GM12801 (cell line): ENCODE data around the gene PPP1CC.

ENCODE experiments used
- TF ChIP-seq, protein P1 (sequence below): IDR thresholded peaks from one replicate; pipeline ENCODE4 v1.5.1; 2011; ENCODE audit warnings: control low read depth; ENCODE audit not compliant: insufficient read length; ENCODE audit errors: extremely low read depth

The PPP1CC gene

DNA sequence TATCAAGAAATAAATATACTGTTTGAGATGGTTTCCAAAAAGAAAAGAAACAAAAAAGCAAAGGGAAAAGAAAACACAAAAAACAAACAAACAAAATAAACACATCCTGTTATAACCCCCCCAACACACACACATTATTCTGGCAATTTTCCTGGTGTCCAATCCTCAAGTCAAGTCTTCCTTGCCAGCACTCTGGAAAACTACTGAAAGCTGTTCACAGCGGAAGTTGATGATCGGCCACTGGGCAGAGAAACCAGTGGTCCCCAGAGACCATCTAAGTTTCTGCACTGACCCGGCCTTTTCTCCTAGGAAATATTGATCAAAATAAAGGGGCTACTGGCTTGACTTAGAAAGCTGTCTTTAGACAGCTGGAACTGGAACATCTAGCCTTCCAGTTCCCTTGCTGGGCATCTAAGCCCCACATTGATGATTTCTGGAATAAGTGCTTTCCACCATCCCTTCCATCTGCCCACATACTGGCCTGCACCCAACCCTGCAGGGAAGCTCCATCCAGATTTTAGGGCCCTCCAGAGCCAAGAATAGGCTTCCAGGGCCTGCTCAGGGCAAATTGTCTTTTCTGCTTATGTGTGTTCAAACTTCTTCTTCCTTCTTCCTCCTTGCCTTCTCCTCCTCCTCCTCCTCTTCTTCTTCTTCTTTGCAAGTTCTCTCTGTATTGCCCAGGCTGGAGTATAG lies 11.6 kb upstream of the PPP1CC start:
- TF ChIP-seq, protein P1, sequence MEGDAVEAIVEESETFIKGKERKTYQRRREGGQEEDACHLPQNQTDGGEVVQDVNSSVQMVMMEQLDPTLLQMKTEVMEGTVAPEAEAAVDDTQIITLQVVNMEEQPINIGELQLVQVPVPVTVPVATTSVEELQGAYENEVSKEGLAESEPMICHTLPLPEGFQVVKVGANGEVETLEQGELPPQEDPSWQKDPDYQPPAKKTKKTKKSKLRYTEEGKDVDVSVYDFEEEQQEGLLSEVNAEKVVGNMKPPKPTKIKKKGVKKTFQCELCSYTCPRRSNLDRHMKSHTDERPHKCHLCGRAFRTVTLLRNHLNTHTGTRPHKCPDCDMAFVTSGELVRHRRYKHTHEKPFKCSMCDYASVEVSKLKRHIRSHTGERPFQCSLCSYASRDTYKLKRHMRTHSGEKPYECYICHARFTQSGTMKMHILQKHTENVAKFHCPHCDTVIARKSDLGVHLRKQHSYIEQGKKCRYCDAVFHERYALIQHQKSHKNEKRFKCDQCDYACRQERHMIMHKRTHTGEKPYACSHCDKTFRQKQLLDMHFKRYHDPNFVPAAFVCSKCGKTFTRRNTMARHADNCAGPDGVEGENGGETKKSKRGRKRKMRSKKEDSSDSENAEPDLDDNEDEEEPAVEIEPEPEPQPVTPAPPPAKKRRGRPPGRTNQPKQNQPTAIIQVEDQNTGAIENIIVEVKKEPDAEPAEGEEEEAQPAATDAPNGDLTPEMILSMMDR = no peak

DNA sequence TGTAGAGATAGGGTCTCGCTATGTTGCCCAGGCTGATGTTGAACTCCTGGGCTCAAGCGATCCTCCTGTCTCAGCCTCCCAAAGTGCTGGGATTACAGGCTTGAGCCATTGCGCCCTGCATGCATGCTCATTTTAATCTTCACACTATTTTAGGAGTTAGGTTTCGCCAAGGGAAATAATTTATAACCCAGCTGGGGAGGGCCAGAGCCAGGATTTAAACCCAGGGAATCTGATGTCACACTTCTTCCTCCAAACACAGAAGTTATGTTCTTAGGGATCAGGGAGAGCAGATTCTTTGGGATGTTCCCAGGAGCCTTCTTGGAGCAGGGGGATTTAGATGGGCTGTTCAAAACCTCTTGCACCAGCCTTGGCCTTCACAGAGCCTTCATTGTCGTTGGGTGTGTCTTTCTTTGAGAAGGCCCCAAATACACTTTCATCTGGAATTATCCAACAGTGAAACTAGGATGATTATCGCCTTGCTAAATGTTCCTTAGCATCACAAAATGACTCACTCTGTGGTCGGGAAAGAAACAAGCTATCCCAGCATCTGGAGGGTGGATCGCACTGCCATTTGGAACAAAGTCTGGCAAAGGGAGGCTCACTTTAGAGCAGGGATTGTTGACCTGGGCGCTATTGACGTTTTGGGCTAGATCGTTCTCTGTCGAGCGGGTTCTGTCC lies 8.2 kb upstream of the PPP1CC start:
- TF ChIP-seq, protein P1 = no peak

- TF ChIP-seq, protein P1 = no peak
Measured at GRCh38 chr12:110746550-110746949, 3.9 kb upstream of the PPP1CC start.

GRCh38 chr12:110745542-110746284 lies 3.0 kb upstream of the PPP1CC start:
- TF ChIP-seq, protein P1 = no peak

DNA sequence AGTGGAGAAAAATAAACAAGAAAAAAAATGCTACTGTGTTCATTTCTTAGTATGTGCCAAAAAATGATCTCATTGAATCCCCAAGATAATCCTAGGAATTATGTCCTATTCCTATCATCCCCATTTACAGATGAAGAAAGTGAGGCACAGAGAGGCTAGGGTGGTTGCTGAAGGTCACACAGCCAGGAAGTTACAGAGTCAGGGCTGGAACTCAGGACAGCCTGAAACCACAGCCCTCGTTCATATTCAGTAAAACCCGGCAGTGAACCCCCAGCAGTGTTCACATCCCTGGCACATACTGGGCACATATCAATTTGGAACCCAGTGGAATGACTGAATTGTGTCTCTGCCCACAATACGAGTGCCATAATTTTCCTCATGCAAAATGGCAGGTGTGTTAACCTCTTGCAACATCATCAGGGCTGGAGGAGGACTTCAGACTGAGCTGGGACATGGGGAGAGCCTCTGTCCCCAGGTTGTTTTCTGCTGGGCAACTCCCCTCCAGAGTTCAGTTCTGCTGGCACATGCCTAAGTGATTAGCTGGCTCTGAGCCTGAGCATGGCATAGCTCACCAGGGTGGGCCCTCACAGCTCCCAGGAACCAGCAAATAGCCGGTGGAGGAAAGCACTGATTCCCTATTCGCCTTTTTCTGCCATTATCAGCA lies 2.0 kb upstream of the PPP1CC start:
- TF ChIP-seq, protein P1 = no peak

DNA sequence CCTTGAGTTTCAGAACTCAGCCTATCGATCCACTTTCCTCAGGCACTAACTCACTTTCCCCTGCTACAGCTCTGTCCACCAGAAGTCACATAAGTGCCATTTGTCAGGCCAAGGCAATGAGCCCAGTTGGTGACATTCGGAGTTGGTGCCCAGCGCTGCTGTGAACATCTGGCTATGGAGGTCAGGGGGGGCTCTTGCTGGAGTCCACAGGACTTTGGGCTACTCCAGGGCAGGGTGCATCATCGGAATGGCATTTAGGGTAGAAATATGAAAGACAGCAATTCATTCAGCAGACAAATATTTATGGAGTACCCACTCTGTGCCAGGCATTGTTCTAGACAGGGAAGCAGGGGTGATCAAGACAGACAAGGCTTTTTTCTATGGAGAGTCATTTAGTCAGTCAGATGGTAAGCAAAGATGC lies 1.5 kb upstream of the PPP1CC start:
- TF ChIP-seq, protein P1 = no peak

DNA sequence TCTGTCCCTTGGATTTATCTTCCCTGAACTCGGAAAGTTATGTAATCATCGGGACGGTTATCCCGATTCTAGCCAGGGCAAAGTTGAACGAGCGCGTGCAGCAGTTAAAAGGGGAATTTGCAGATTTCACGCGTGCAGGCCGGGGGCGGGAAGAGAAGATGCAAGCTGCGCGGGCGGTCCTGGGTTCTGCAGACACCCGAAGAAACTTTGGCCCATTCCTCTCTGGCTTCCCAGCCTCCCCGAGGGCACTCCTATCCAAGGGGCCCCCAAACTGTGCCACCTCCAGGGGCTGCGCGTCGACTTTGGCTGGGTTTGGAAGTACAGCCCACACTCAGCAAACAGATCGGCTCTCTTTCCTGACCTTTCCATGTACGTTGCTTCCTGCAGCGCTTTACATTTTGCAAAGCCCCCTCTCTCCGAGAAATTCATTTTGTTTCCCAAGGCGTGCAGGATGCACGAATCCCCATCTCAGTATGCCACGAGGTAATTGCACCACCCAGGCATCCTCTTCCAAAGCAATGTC lies 941 bp upstream of the PPP1CC start:
- TF ChIP-seq, protein P1 = no peak
